ENCODE data around the gene ZNF460. TPM values are rescaled to one million over a fixed set of nuclear protein-coding genes. Genes with fewer than 3 reads are reported as not detected.

The ZNF460 gene
- total and polyA plus RNA-seq, 2 donors (not counting 1 experiment from before 2014, with no cell fraction given), result 13.1 to 78.1 TPM

DNA sequence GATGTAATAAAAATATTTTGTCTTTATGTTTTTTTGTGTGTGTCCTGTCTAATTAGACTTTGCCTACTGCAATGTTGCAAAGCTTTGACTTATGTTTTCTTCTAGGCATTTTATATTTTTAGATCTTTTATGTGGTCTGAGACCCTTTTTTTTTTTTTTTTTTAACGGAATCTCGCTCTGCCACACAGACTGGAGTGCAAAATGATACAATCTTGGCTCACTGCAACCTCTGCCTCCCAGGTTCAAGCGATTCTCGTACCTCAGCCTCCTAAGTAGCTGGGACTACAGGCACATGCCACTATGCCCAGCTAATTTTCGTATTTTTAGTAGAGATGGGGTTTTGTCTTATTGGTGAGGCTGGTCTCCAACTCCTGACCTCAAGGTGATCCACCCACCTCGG, 62.3 kb downstream of the ZNF460 start:
- no peak overlapping the region for H3K9ac ChIP-seq (ENCODE audit: insufficient read depth, low read length)
- H3K4me3 ChIP-seq (replicated peaks in 1 of 4; ENCODE audit: control extremely low read depth in 1 of 4, insufficient read depth in 1 of 4, low read depth in 3 of 4, low read length in 4 of 4), result no peak overlapping the region
- no peaks in the 10 kb centered on the region for H3K27me3 ChIP-seq (ENCODE audit: control insufficient read depth, insufficient read depth, low read length)
- TF ChIP-seq, protein P1, sequence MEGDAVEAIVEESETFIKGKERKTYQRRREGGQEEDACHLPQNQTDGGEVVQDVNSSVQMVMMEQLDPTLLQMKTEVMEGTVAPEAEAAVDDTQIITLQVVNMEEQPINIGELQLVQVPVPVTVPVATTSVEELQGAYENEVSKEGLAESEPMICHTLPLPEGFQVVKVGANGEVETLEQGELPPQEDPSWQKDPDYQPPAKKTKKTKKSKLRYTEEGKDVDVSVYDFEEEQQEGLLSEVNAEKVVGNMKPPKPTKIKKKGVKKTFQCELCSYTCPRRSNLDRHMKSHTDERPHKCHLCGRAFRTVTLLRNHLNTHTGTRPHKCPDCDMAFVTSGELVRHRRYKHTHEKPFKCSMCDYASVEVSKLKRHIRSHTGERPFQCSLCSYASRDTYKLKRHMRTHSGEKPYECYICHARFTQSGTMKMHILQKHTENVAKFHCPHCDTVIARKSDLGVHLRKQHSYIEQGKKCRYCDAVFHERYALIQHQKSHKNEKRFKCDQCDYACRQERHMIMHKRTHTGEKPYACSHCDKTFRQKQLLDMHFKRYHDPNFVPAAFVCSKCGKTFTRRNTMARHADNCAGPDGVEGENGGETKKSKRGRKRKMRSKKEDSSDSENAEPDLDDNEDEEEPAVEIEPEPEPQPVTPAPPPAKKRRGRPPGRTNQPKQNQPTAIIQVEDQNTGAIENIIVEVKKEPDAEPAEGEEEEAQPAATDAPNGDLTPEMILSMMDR (conservative IDR thresholded peaks at IDR 0.05 in 1 of 2, IDR thresholded peaks at IDR 0.05 in 1 of 2; ENCODE audit: low read depth in 1 of 2, low read length in 2 of 2), result no peak
- no peak for TF ChIP-seq EZH2 (IDR thresholded peaks at IDR 0.05; ENCODE audit: low read length, missing control alignments)
- H3K27ac ChIP-seq (ENCODE audit: insufficient read depth, low read length), result no peak overlapping the region
- no peaks in the 10 kb centered on the region for H4K20me1 ChIP-seq (ENCODE audit: control insufficient read depth, extremely low read depth, insufficient read depth, low read length)
- no peaks in the 10 kb centered on the region for H3K9me3 ChIP-seq (ENCODE audit: control insufficient read depth, insufficient read depth, low read depth, low read length)
- no peak overlapping the region for H3K4me2 ChIP-seq (ENCODE audit: extremely low read depth, insufficient read depth, low read length)
- H2AFZ ChIP-seq (ENCODE audit: low read length), result no peak overlapping the region
- no peaks in the 10 kb centered on the region for H3K4me1 ChIP-seq (ENCODE audit: control insufficient read depth, extremely low read depth, insufficient read depth, low read length)
- no peaks in the 10 kb centered on the region for H3K79me2 ChIP-seq (ENCODE audit: control insufficient read depth, insufficient read depth, low read length)
- no peak for DNase-seq (ENCODE audit: low read depth in 2 of 2)
- H3K36me3 ChIP-seq (ENCODE audit: control insufficient read depth, insufficient read depth, low read length), result no peaks in the 10 kb centered on the region

Other genes starting within 250 kb of the ZNF460 start
- not detected in 2 replicates for gene USP29, start 160.5 kb upstream of the ZNF460 start, total RNA-seq
- gene USP29, start 160.5 kb upstream of the ZNF460 start, polyA plus RNA-seq, result not detected in 2 replicates
- not detected in 2 replicates for gene ZIM3, start 135.3 kb upstream of the ZNF460 start, total RNA-seq
- gene ZIM3, start 135.3 kb upstream of the ZNF460 start, polyA plus RNA-seq, result not detected in 2 replicates
- gene DUXA, start 113.0 kb upstream of the ZNF460 start, total RNA-seq, result not detected in 2 replicates
- not detected in 2 replicates for gene DUXA, start 113.0 kb upstream of the ZNF460 start, polyA plus RNA-seq
- 19.0 and 24.9 TPM in 2 replicates for gene ZNF264, start 89.0 kb upstream of the ZNF460 start, total RNA-seq
- gene ZNF264, start 89.0 kb upstream of the ZNF460 start, polyA plus RNA-seq, result 5.8 and 7.7 TPM in 2 replicates
- 0.50 and 0.77 TPM in 2 replicates for gene AURKC, start 49.5 kb upstream of the ZNF460 start, total RNA-seq
- 0.59 and 1.4 TPM in 2 replicates for gene AURKC, start 49.5 kb upstream of the ZNF460 start, polyA plus RNA-seq
- 33.4 and 40.6 TPM in 2 replicates for gene ZNF805, start 39.9 kb upstream of the ZNF460 start, total RNA-seq
- 5.6 and 8.1 TPM in 2 replicates for gene ZNF805, start 39.9 kb upstream of the ZNF460 start, polyA plus RNA-seq
- gene ZNF543, start 40.0 kb downstream of the ZNF460 start, total RNA-seq, result 10.5 and 12.9 TPM in 2 replicates
- gene ZNF543, start 40.0 kb downstream of the ZNF460 start, polyA plus RNA-seq, result 2.8 and 3.0 TPM in 2 replicates
- 11.6 and 13.7 TPM in 2 replicates for gene ZNF304, start 70.8 kb downstream of the ZNF460 start, total RNA-seq
- gene ZNF304, start 70.8 kb downstream of the ZNF460 start, polyA plus RNA-seq, result 6.2 and 7.3 TPM in 2 replicates
- gene TRAPPC2B, start 83.1 kb downstream of the ZNF460 start, total RNA-seq, result 9.8 and 13.4 TPM in 2 replicates
- 14.0 and 16.5 TPM in 2 replicates for gene TRAPPC2B, start 83.1 kb downstream of the ZNF460 start, polyA plus RNA-seq
- 4.6 and 6.1 TPM in 2 replicates for gene ZNF547, start 83.1 kb downstream of the ZNF460 start, total RNA-seq
- gene ZNF547, start 83.1 kb downstream of the ZNF460 start, polyA plus RNA-seq, result 1.8 and 2.7 TPM in 2 replicates
- gene ZNF548, start 109.4 kb downstream of the ZNF460 start, total RNA-seq, result 21.1 and 23.9 TPM in 2 replicates
- gene ZNF548, start 109.4 kb downstream of the ZNF460 start, polyA plus RNA-seq, result 8.8 and 12.0 TPM in 2 replicates
- gene ZNF17, start 130.7 kb downstream of the ZNF460 start, total RNA-seq, result 12.3 and 15.2 TPM in 2 replicates
- 5.2 and 6.8 TPM in 2 replicates for gene ZNF17, start 130.7 kb downstream of the ZNF460 start, polyA plus RNA-seq
- gene ZNF749, start 154.8 kb downstream of the ZNF460 start, total RNA-seq, result 10.4 and 11.0 TPM in 2 replicates
- gene ZNF749, start 154.8 kb downstream of the ZNF460 start, polyA plus RNA-seq, result 4.7 and 5.4 TPM in 2 replicates
- gene VN1R1, start 176.7 kb downstream of the ZNF460 start, total RNA-seq, result 0.26 and 0.50 TPM in 2 replicates
- 0.17 and 0.26 TPM in 2 replicates for gene VN1R1, start 176.7 kb downstream of the ZNF460 start, polyA plus RNA-seq
- gene ZNF772, start 197.1 kb downstream of the ZNF460 start, total RNA-seq, result 16.9 and 29.7 TPM in 2 replicates
- 6.0 and 7.5 TPM in 2 replicates for gene ZNF772, start 197.1 kb downstream of the ZNF460 start, polyA plus RNA-seq
- 13.6 and 20.3 TPM in 2 replicates for gene ZNF419, start 207.3 kb downstream of the ZNF460 start, total RNA-seq
- gene ZNF419, start 207.3 kb downstream of the ZNF460 start, polyA plus RNA-seq, result 4.6 and 8.9 TPM in 2 replicates
- 20.8 and 39.8 TPM in 2 replicates for gene ZNF773, start 219.5 kb downstream of the ZNF460 start, total RNA-seq
- gene ZNF773, start 219.5 kb downstream of the ZNF460 start, polyA plus RNA-seq, result 6.8 and 9.4 TPM in 2 replicates
- gene ZNF549, start 246.9 kb downstream of the ZNF460 start, total RNA-seq, result 6.7 and 7.8 TPM in 2 replicates
- 3.9 and 4.8 TPM in 2 replicates for gene ZNF549, start 246.9 kb downstream of the ZNF460 start, polyA plus RNA-seq

Data from fibroblast of lung (primary cell).